Neuronal stem cell (in vitro differentiated cells): ENCODE data around the gene LRRC74A. TPM values are rescaled to one million over a fixed set of nuclear protein-coding genes. Genes with fewer than 3 reads are reported as not detected.
A peak's percentile ranks its signal among the peaks of the same experiment; 100 is the strongest.

Source experiments
- DNase-seq: peaks from one replicate; pipeline ENCODE4 v3.0.0-alpha.2; 2013; ENCODE audit warnings: low spot score
- H2AFZ ChIP-seq: one replicate; pipeline ENCODE4 v1.6.1; 2013; ENCODE audit warnings: mild to moderate bottlenecking, low read length, inconsistent platforms
- H2AK5ac ChIP-seq: 2 replicates; pipeline ENCODE4 v1.6.1; 2013; ENCODE audit warnings: low read depth, mild to moderate bottlenecking, inconsistent platforms, low read length, moderate library complexity, mixed read lengths
- H2BK120ac ChIP-seq: 2 replicates; pipeline ENCODE4 v1.6.1; 2013; ENCODE audit warnings: low read depth, mild to moderate bottlenecking, inconsistent platforms, low read length, moderate library complexity, mixed read lengths
- H2BK12ac ChIP-seq: one replicate; pipeline ENCODE4 v1.6.1; 2013; ENCODE audit warnings: low read length, inconsistent platforms
- H2BK15ac ChIP-seq: 2 replicates; pipeline ENCODE4 v1.6.1; 2013; ENCODE audit warnings: mild to moderate bottlenecking, low read length, inconsistent platforms, mixed read lengths
- H2BK5ac ChIP-seq: one replicate; pipeline ENCODE4 v1.6.1; 2013; ENCODE audit warnings: inconsistent platforms, mild to moderate bottlenecking, low read length, moderate library complexity
- H3K14ac ChIP-seq: one replicate; pipeline ENCODE4 v1.6.1; 2013; ENCODE audit warnings: low read length, inconsistent platforms
- H3K18ac ChIP-seq: 2 replicates; pipeline ENCODE4 v1.6.1; 2013; ENCODE audit warnings: low read length, inconsistent platforms
- H3K23ac ChIP-seq: 2 replicates; pipeline ENCODE4 v1.6.1; 2013; ENCODE audit warnings: low read depth, mild to moderate bottlenecking, mixed read lengths, low read length, inconsistent platforms; ENCODE audit not compliant: poor library complexity
- H3K27ac ChIP-seq: replicated peaks from 3 replicates; pipeline ENCODE4 v1.5.1; 2013; ENCODE audit warnings: low read length, inconsistent platforms
- H3K27me3 ChIP-seq, 3 experiments: 2 replicates each; pipeline ENCODE4 v1.6.1; 2013; ENCODE audit warnings: low read length in 3 of 3, mild to moderate bottlenecking in 2 of 3, inconsistent platforms in 1 of 3, low read depth in 1 of 3, mixed read lengths in 1 of 3, moderate library complexity in 1 of 3; ENCODE audit not compliant: control insufficient read depth in 3 of 3, insufficient read depth in 3 of 3
- H3K36me3 ChIP-seq, 2 donors: replicated peaks in 1 of 2; 2 replicates each; pipeline ENCODE4 v1.6.1; 2013; ENCODE audit warnings: low read length in 2 of 2; ENCODE audit not compliant: control insufficient read depth in 2 of 2, insufficient read depth in 2 of 2
- H3K4ac ChIP-seq: 2 replicates; pipeline ENCODE4 v1.6.1; 2013; ENCODE audit warnings: inconsistent platforms, mild to moderate bottlenecking, low read length, moderate library complexity
- H3K4me1 ChIP-seq, 2 donors: 1 replicate in 1 of 2; 2 replicates in 1 of 2; pipeline ENCODE4 v1.6.1; 2013; ENCODE audit warnings: low read length in 2 of 2, low read depth in 1 of 2; ENCODE audit not compliant: control insufficient read depth in 2 of 2, insufficient read depth in 1 of 2
- H3K4me2 ChIP-seq: one replicate; pipeline ENCODE4 v1.6.1; 2013; ENCODE audit warnings: mild to moderate bottlenecking, low read length, inconsistent platforms; ENCODE audit not compliant: insufficient read depth, poor library complexity, severe bottlenecking
- H3K4me3 ChIP-seq, 2 donors: 2 replicates each; pipeline ENCODE4 v1.5.1; 2013; ENCODE audit warnings: low read length in 2 of 2, mild to moderate bottlenecking in 2 of 2, inconsistent platforms in 1 of 2, moderate library complexity in 1 of 2
- H3K79me1 ChIP-seq: one replicate; pipeline ENCODE4 v1.6.1; 2013; ENCODE audit warnings: low read depth, mild to moderate bottlenecking, inconsistent platforms, low read length, moderate library complexity
- H3K9ac ChIP-seq: one replicate; pipeline ENCODE4 v1.6.1; 2013; ENCODE audit warnings: mild to moderate bottlenecking, low read depth, low read length, inconsistent platforms; ENCODE audit not compliant: poor library complexity
- H3K9me3 ChIP-seq, 2 donors: replicated peaks in 1 of 2; 2 replicates each; pipeline versions ENCODE3 to v1.6.1; 2013; ENCODE audit warnings: low read length in 2 of 2, mild to moderate bottlenecking in 2 of 2, inconsistent platforms in 1 of 2, low read depth in 1 of 2, mixed read lengths in 1 of 2, moderate library complexity in 1 of 2; ENCODE audit not compliant: control insufficient read depth in 2 of 2, insufficient read depth in 1 of 2
- H4K8ac ChIP-seq: one replicate; pipeline ENCODE4 v1.6.1; 2013; ENCODE audit warnings: low read depth, mild to moderate bottlenecking, inconsistent platforms, low read length, moderate library complexity
- H4K91ac ChIP-seq: one replicate; pipeline ENCODE4 v1.6.1; 2013; ENCODE audit warnings: low read length, low read depth, mild to moderate bottlenecking, inconsistent platforms; ENCODE audit not compliant: poor library complexity
- WGBS, 2 donors: extraction: QIAGEN DNeasy Blood & Tissue Kit; methylation state at CpG; one replicate each; pipeline ENCODE4 v1.1.7; 2013; ENCODE audit warnings: missing lambda C conversion rate in 2 of 2, mixed read lengths in 1 of 2; ENCODE audit not compliant: insufficient read length in 2 of 2, insufficient replicate concordance in 1 of 2; ENCODE audit errors: extremely low coverage in 2 of 2; 5-methylcytosine and 5-hydroxymethylcytosine counted together
- polyA plus RNA-seq, 2 experiments: library from polyadenylated mRNA; stranded (reverse); fragments of 200-250 nt; gene quantifications; one replicate each; pipeline ENCODE4 v1.2.3, GENCODE V29; 2013

The LRRC74A gene
- not detected for polyA plus RNA-seq (2013, experiment 1 of 2)
- polyA plus RNA-seq (2013, experiment 2 of 2) = not detected

GRCh38 chr14:76826122-76826521 is at the start of gene LRRC74A:
TSS of gene LRRC74A (plus strand) at chr14:76826408. CDS start at chr14:76826698, 290 bp downstream.
- Histone ChIP-seq H3K36me3 (no peaks in the 10 kb centered on the region), H4K8ac (no peak within 1 kb of the TSS), H2BK5ac (no peak within 1 kb of the TSS), H2AK5ac (peak within 1 kb of the TSS; percentile 47), H2BK15ac (no peak within 1 kb of the TSS), H3K4me2 (no peak within 1 kb of the TSS), H3K4me1 (peaks cover 4 to 16% of the 10 kb centered on the region in 2 donors), H2BK120ac (no peak within 1 kb of the TSS), H3K23ac (peak within 1 kb of the TSS; percentile 36), H3K18ac (no peak within 1 kb of the TSS), H3K27me3 (peaks cover 0 to 39% (median 0%) of the 10 kb centered on the region in 3 experiments), H3K79me1 (no peaks in the 10 kb centered on the region), H3K14ac (no peak within 1 kb of the TSS), H3K9ac (no peak within 1 kb of the TSS), H4K91ac (no peak within 1 kb of the TSS), H2AFZ (no peak within 1 kb of the TSS), H3K4ac (no peak within 1 kb of the TSS), H2BK12ac (no peak within 1 kb of the TSS), H3K4me3 (no peak within 1 kb of the TSS), H3K27ac (no peak within 1 kb of the TSS), H3K9me3 (peaks cover 0 to 4% of the 10 kb centered on the region in 2 donors)
- WGBS, 2 donors = no CpG with 5 or more reads among the region's 2 CpGs
- no peak for DNase-seq

GRCh38 chr14:76776428-76777251 is 49.6 kb upstream of the LRRC74A start:
- H3K14ac ChIP-seq = peak overlapping the region; percentile 41
- H3K4me1 ChIP-seq = peaks cover 5 to 17% of the 10 kb centered on the region in 2 donors
- H3K36me3 ChIP-seq = peaks cover 13 to 68% of the 10 kb centered on the region in 2 donors
- no peaks in the 10 kb centered on the region for H3K27me3 ChIP-seq
- no peak overlapping the region for H2BK120ac ChIP-seq
- no peak overlapping the region for H2BK15ac ChIP-seq
- peak overlapping the region; percentile 22 for H3K23ac ChIP-seq
- no peak overlapping the region for H3K9ac ChIP-seq
- H4K8ac ChIP-seq = no peak overlapping the region
- H3K9me3 ChIP-seq = no peaks in the 10 kb centered on the region
- WGBS, 2 donors = no CpG with 5 or more reads among the region's 10 CpGs
- H4K91ac ChIP-seq = no peak overlapping the region
- H3K18ac ChIP-seq = peak overlapping the region; percentile 27
- no peak overlapping the region for H3K4me2 ChIP-seq
- no peak overlapping the region for H2AK5ac ChIP-seq
- H3K79me1 ChIP-seq = no peaks in the 10 kb centered on the region
- H3K4me3 ChIP-seq = no peak overlapping the region
- H2BK5ac ChIP-seq = no peak overlapping the region
- H3K4ac ChIP-seq = no peak overlapping the region
- DNase-seq = no peak
- no peak overlapping the region for H3K27ac ChIP-seq
- no peak overlapping the region for H2AFZ ChIP-seq
- H2BK12ac ChIP-seq = no peak overlapping the region

DNA sequence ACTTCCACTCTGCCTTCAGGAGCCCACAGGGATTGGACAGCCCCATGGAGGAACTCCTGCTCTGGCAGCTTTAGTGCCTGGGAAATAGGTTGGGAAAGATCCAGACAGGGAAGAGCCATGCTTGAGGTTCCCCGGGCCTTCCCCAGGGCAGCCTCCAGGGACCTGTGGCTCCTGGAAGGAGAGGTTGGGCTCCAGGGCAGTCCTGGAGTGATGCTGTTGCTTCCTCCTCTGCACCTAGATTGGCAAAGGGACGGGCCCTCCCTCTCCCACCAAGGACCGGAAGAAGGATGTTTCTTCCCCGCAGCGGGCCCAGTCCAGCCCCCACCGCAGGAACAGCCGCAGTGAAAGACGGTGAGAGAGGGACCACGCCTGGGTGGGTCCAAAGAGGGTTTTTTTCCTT is 48.5 kb upstream of the LRRC74A start:
- Histone ChIP-seq H3K14ac (no peak overlapping the region), H2BK15ac (no peak overlapping the region), H3K9me3 (no peaks in the 10 kb centered on the region), H3K9ac (no peak overlapping the region), H2BK120ac (no peak overlapping the region), H3K4me3 (no peak overlapping the region), H2AK5ac (no peak overlapping the region), H3K36me3 (peaks cover 18 to 77% of the 10 kb centered on the region in 2 donors), H4K91ac (no peak overlapping the region), H3K4ac (no peak overlapping the region), H3K27me3 (no peaks in the 10 kb centered on the region), H2AFZ (no peak overlapping the region), H2BK12ac (no peak overlapping the region), H3K27ac (no peak overlapping the region), H3K23ac (no peak overlapping the region), H3K4me2 (no peak overlapping the region), H3K18ac (no peak overlapping the region), H2BK5ac (no peak overlapping the region), H3K79me1 (no peaks in the 10 kb centered on the region), H4K8ac (no peak overlapping the region), H3K4me1 (peaks cover under 1 to 11% of the 10 kb centered on the region in 2 donors)
- WGBS, 2 donors = no CpG with 5 or more reads among the region's 9 CpGs
- DNase-seq = no peak

DNA sequence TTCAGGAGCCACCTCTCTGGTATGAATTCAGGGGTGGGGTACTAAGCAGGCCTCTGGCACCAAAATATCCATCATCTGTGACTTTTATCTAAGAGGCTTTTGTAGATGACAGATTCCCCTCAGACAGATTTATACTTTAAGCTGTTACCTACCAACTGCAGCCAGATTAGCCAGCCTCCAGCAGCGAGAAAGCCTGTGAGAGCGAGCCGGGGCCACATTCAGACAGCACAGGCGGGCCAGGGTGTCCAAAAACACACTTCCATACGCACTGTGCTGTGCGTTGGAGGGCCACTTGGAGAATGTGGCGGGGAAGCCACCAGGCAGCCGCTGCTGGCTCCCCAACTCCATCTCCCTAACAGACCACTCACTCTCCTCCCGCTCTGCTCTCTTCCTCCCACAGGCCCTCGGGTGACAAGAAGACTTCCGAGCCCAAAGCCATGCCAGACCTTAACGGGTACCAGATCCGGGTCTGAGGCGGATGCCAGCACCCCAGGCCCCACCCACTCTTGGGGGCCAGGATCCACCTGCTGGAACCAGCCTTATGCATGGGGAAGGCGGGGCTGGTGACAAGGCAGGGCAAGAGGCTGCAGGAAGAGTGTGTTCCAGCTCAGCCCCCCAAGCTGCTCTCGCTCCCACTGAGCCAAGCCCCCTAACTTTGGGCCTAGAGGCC is 47.5 kb upstream of the LRRC74A start:
- Histone ChIP-seq H3K36me3 (peaks cover 19 to 87% of the 10 kb centered on the region in 2 donors), H3K27me3 (no peaks in the 10 kb centered on the region), H4K91ac (peak overlapping the region; percentile 40), H3K18ac (no peak overlapping the region), H2AFZ (no peak overlapping the region), H3K4me3 (no peak overlapping the region), H4K8ac (no peak overlapping the region), H3K9me3 (no peaks in the 10 kb centered on the region), H3K4ac (no peak overlapping the region), H2BK15ac (no peak overlapping the region), H2BK120ac (peak overlapping the region; percentile 26), H2BK5ac (no peak overlapping the region), H3K23ac (peak overlapping the region; percentile 62), H3K9ac (no peak overlapping the region), H2BK12ac (no peak overlapping the region), H3K4me1 (peaks cover 0 to 5% of the 10 kb centered on the region in 2 donors), H3K27ac (no peak overlapping the region), H3K4me2 (no peak overlapping the region), H3K14ac (no peak overlapping the region), H2AK5ac (no peak overlapping the region), H3K79me1 (no peaks in the 10 kb centered on the region)
- no peak for DNase-seq
- WGBS, 2 donors = no CpG with 5 or more reads among the region's 16 CpGs
